Measurements from ENCODE around the gene FOXC2. TPM values are rescaled to one million over a fixed set of nuclear protein-coding genes. Genes with fewer than 3 reads are reported as not detected.

Gene FOXC2
- total and polyA plus RNA-seq, 2 donors (not counting 3 experiments of a cell fraction or from before 2014, with no cell fraction given) = 7.7 to 44.0 TPM

GRCh38 chr16:86533767-86534351 is 32.8 kb upstream of the FOXC2 start:
- no TSS peak for BruUV-seq (replicated peaks)
- no peak overlapping the region for H3K9ac ChIP-seq (replicated peaks; ENCODE audit: extremely low read depth, insufficient read depth, low read length)
- no peaks in the 10 kb centered on the region for H4K20me1 ChIP-seq (replicated peaks; ENCODE audit: control insufficient read depth, extremely low read depth, insufficient read depth, low read length)
- no peak overlapping the region for H3K4me3 ChIP-seq (replicated peaks in 1 of 3; ENCODE audit: insufficient read depth in 1 of 3, low read depth in 1 of 3, low read length in 3 of 3)
- H3K79me2 ChIP-seq (ENCODE audit: control insufficient read depth, insufficient read depth, low read length) = no peaks in the 10 kb centered on the region
- H3K9me3 ChIP-seq (replicated peaks; ENCODE audit: control insufficient read depth, insufficient read depth, low read length) = no peaks in the 10 kb centered on the region
- no peaks in the 10 kb centered on the region for H3K4me1 ChIP-seq (ENCODE audit: control insufficient read depth, extremely low read depth, insufficient read depth, low read length)
- no peak for TF ChIP-seq POLR2A (IDR thresholded peaks at IDR 0.05; ENCODE audit: low read depth, low read length)
- TF ChIP-seq GATA2 (IDR thresholded peaks at IDR 0.05; ENCODE audit: insufficient read depth, insufficient read length, low read depth, low read length) = no peak
- dilution Hi-C loops (cut with MboI; ENCODE audit: extremely low pct_ligation_motif_present, low sequenced_read_pairs) (no loop called here), intact Hi-C loops (cut with micrococcal nuclease) (no loop called here)
- no peak overlapping the region for H3K4me2 ChIP-seq (ENCODE audit: insufficient read depth, low read length)
- no peaks in the 10 kb centered on the region for H3K9me1 ChIP-seq (replicated peaks; ENCODE audit: control insufficient read depth, extremely low read depth, insufficient read depth, low read length)
- no peak overlapping the region for H3K27ac ChIP-seq (ENCODE audit: insufficient read depth, low read depth, low read length)
- ChIA-PET POLR2A (no interaction called here), CTCF (interaction anchor here (1.2 to 1.3 kb wide), 2 partner anchors 16 to 461 kb away, joined by 4 read pairs; no protein-coding TSS in a partner anchor)
- no peaks in the 10 kb centered on the region for H3K27me3 ChIP-seq (ENCODE audit: control insufficient read depth in 2 of 2, insufficient read depth in 2 of 2, low read length in 2 of 2)
- H2AFZ ChIP-seq (ENCODE audit: low read depth, low read length) = no peak overlapping the region
- FAIRE-seq (no peak), DNase-seq (ENCODE audit: low read depth, low spot score) (no peak)
- H3K36me3 ChIP-seq (ENCODE audit: control insufficient read depth in 2 of 2, extremely low read depth in 1 of 2, insufficient read depth in 2 of 2, low read length in 2 of 2) = peaks cover 0 to 15% of the 10 kb centered on the region in 2 experiments

- dilution Hi-C loops (cut with MboI; ENCODE audit: extremely low pct_ligation_motif_present, low sequenced_read_pairs) = no loop called here
- intact Hi-C loops (cut with micrococcal nuclease) = no loop called here
- TF ChIP-seq POLR2A (IDR thresholded peaks at IDR 0.05; ENCODE audit: low read depth, low read length) = no peak
- no peak for TF ChIP-seq GATA2 (IDR thresholded peaks at IDR 0.05; ENCODE audit: insufficient read depth, insufficient read length, low read depth, low read length)
- TF ChIP-seq JUN (IDR thresholded peaks at IDR 0.05; ENCODE audit: borderline replicate concordance, insufficient read depth, insufficient read length, low read depth) = no peak
- no peak for TF ChIP-seq EZH2 (IDR thresholded peaks at IDR 0.05; ENCODE audit: borderline replicate concordance, low read depth, low read length, severe bottlenecking)
- no peak for TF ChIP-seq POLR2AphosphoS5 (IDR thresholded peaks at IDR 0.05; ENCODE audit: insufficient read depth, low read depth, low read length)
- TF ChIP-seq CTCF (IDR thresholded peaks at IDR 0.05; ENCODE audit: extremely low read depth in 1 of 2, insufficient read depth in 1 of 2, low read depth in 1 of 2, low read length in 2 of 2) = no peak
- TF ChIP-seq MAX (IDR thresholded peaks at IDR 0.05; ENCODE audit: insufficient read depth, insufficient read length) = no peak
- no peak for TF ChIP-seq MYC (IDR thresholded peaks at IDR 0.05; ENCODE audit: low read depth, low read length)
- TF ChIP-seq FOS (IDR thresholded peaks at IDR 0.05; ENCODE audit: borderline replicate concordance, insufficient read depth, low read length) = no peak
- ChIA-PET POLR2A (no interaction called here), CTCF (no interaction called here)
- Histone ChIP-seq H3K36me3 (ENCODE audit: control insufficient read depth in 2 of 2, extremely low read depth in 1 of 2, insufficient read depth in 2 of 2, low read length in 2 of 2) (peaks cover 0 to 19% of the 10 kb centered on the region in 2 experiments), H3K9ac (replicated peaks; ENCODE audit: extremely low read depth, insufficient read depth, low read length) (no peak overlapping the region), H3K9me1 (replicated peaks; ENCODE audit: control insufficient read depth, extremely low read depth, insufficient read depth, low read length) (no peaks in the 10 kb centered on the region), H3K27ac (ENCODE audit: insufficient read depth, low read depth, low read length) (no peak overlapping the region), H3K27me3 (ENCODE audit: control insufficient read depth in 2 of 2, insufficient read depth in 2 of 2, low read length in 2 of 2) (no peaks in the 10 kb centered on the region), H3K4me2 (ENCODE audit: insufficient read depth, low read length) (no peak overlapping the region), H3K4me3 (replicated peaks in 1 of 3; ENCODE audit: insufficient read depth in 1 of 3, low read depth in 1 of 3, low read length in 3 of 3) (no peak overlapping the region), H3K9me3 (replicated peaks; ENCODE audit: control insufficient read depth, insufficient read depth, low read length) (no peaks in the 10 kb centered on the region), H2AFZ (ENCODE audit: low read depth, low read length) (no peak overlapping the region), H3K4me1 (ENCODE audit: control insufficient read depth, extremely low read depth, insufficient read depth, low read length) (no peaks in the 10 kb centered on the region), H3K79me2 (ENCODE audit: control insufficient read depth, insufficient read depth, low read length) (no peaks in the 10 kb centered on the region), H4K20me1 (replicated peaks; ENCODE audit: control insufficient read depth, extremely low read depth, insufficient read depth, low read length) (no peaks in the 10 kb centered on the region)
- FAIRE-seq (no peak), DNase-seq (ENCODE audit: low read depth, low spot score) (no peak)
- no TSS peak for BruUV-seq (replicated peaks)
Observed at GRCh38 chr16:86534779-86535615, 31.6 kb upstream of the FOXC2 start.

All from endothelial cell of umbilical vein (primary cell).